ENCODE measurements around the gene MVB12B.

DNA sequence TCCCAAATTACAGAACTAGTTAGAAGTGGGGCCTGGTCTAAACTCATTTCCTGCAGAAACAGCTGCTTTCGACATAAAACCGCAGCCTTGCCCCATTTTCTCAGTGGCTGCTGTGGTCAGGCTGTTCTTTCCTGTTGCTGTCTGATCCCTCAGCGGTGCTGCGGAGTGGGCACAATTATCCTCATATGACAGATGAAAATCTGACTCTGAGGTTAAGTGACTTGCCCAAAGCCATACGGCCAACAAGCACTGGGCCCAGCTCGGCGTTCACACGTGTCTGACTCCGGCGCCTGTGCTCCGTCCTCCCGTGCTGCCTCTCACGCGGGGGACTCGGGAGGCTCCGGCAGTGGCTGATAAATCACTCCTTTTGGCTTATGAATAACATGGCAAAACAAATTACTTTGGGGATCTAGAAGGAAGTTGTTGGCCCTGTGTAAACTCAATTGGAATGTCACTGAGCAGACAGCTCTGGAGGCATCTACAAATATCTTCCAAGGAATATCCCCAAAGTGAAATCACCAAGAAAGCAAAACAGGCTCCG, 144.5 kb downstream of the MVB12B start:
- TF ChIP-seq EZH2 (IDR thresholded peaks at IDR 0.05; ENCODE audit: low read length, missing control alignments): no peak
- TF ChIP-seq, protein P1, sequence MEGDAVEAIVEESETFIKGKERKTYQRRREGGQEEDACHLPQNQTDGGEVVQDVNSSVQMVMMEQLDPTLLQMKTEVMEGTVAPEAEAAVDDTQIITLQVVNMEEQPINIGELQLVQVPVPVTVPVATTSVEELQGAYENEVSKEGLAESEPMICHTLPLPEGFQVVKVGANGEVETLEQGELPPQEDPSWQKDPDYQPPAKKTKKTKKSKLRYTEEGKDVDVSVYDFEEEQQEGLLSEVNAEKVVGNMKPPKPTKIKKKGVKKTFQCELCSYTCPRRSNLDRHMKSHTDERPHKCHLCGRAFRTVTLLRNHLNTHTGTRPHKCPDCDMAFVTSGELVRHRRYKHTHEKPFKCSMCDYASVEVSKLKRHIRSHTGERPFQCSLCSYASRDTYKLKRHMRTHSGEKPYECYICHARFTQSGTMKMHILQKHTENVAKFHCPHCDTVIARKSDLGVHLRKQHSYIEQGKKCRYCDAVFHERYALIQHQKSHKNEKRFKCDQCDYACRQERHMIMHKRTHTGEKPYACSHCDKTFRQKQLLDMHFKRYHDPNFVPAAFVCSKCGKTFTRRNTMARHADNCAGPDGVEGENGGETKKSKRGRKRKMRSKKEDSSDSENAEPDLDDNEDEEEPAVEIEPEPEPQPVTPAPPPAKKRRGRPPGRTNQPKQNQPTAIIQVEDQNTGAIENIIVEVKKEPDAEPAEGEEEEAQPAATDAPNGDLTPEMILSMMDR (conservative IDR thresholded peaks at IDR 0.05 in 1 of 2, IDR thresholded peaks at IDR 0.05 in 1 of 2; ENCODE audit: low read depth in 1 of 2, low read length in 2 of 2): no peak

All from fibroblast of lung (primary cell).